HCT116 (cell line): ENCODE results near the gene PODN. TPM values are rescaled to one million over a fixed set of nuclear protein-coding genes. Genes with fewer than 3 reads are reported as not detected.
A peak's percentile ranks its signal among the peaks of the same experiment; 100 is the strongest.

Source experiments
- ATAC-seq: fragments of 200-7000 bp; cut with Tn5 transposase; 2 replicates; pipeline ENCODE4 v1.9.1; 2020; ENCODE audit warnings: mild to moderate bottlenecking, moderate library complexity
- BruUV-seq: library from RNA; stranded (reverse); fragments of 400-500 nt; replicated peaks from 2 replicates; lab custom pipeline; 2021; lab: Mats Ljungman, UMichigan
- CTCF ChIA-PET: fragments of 300-600 bp; sonication (Branson Sonifier 250); formaldehyde crosslinking; loops from one replicate; lab custom pipeline; 2021; ENCODE audit warnings: antibody characterized with exemption; lab: Charles Lee
- POLR2A ChIA-PET: fragments of 300-600, 350-600 bp; sonication (Branson Sonifier 250); formaldehyde crosslinking; loops from one replicate; lab custom pipeline; 2021; ENCODE audit warnings: antibody characterized with exemption; lab: Charles Lee
- RAD21 ChIA-PET, 2 experiments: fragments of 300-600 bp; sonication (Branson Sonifier 250); formaldehyde crosslinking; loops; one replicate each; lab custom pipeline; 2023; ENCODE audit warnings: low total read pairs in 2 of 2; ENCODE audit not compliant: uncharacterized antibody in 2 of 2, unreplicated experiment in 2 of 2, low non-redundant PET in 1 of 2; lab: Charles Lee
- DNase-seq: peaks from one replicate; pipeline ENCODE4 v3.0.0-alpha.2; 2010; ENCODE audit warnings: low read depth, low spot score
- H2AFZ ChIP-seq: fragments of 200-600 bp; shearing (Covaris generic), sonication (generic); 2 replicates; pipeline ENCODE4 v1.6.1; 2017; ENCODE audit warnings: low read depth, mixed run types, mixed read lengths, antibody characterized with exemption, low read length; ENCODE audit not compliant: poor library complexity, severe bottlenecking
- H3K27ac ChIP-seq: 2 replicates; pipeline ENCODE4 v1.5.1; 2012; ENCODE audit warnings: low read depth, low read length
- H3K27me3 ChIP-seq: fragments of 200-600 bp; sonication (generic); 2 replicates; pipeline ENCODE4 v1.6.1; 2016; ENCODE audit warnings: mixed run types, low read length, mixed read lengths; ENCODE audit not compliant: insufficient read depth
- H3K36me3 ChIP-seq, 2 experiments: fragments of 200-500 bp in 1 of 2; fragments of 200-600 bp in 1 of 2; sonication (Bioruptor generic) in 1 of 2; sonication (generic) in 1 of 2; 2 replicates each; pipeline versions ENCODE4 v1.5.1 to v1.6.1; 2014 to 2016; ENCODE audit warnings: low read length in 2 of 2, inconsistent platforms in 1 of 2, mixed read lengths in 1 of 2, mixed run types in 1 of 2; ENCODE audit not compliant: insufficient read depth in 2 of 2, control insufficient read depth in 1 of 2
- H3K4me1 ChIP-seq, 2 experiments: fragments of 200-600 bp in 1 of 2; sonication (generic) in 1 of 2; 2 replicates each; pipeline versions ENCODE4 v1.5.1 to v1.6.1; 2012 to 2017; ENCODE audit warnings: low read length in 2 of 2, inconsistent platforms in 1 of 2, mild to moderate bottlenecking in 1 of 2, mixed read lengths in 1 of 2, mixed run types in 1 of 2, moderate library complexity in 1 of 2; ENCODE audit not compliant: insufficient read depth in 2 of 2, control insufficient read depth in 1 of 2
- H3K4me2 ChIP-seq: fragments of 200-600 bp; sonication (generic); 2 replicates; pipeline ENCODE4 v1.6.1; 2017; ENCODE audit warnings: mixed run types, low read length, mixed read lengths
- H3K4me3 ChIP-seq, 2 experiments: fragments of 200-600 bp in 1 of 2; sonication (generic) in 1 of 2; replicated peaks in 1 of 2; 2 replicates each; pipeline ENCODE4 v1.5.1; 2011 to 2016; ENCODE audit warnings: low read length in 2 of 2, control low read depth in 1 of 2, low read depth in 1 of 2, mild to moderate bottlenecking in 1 of 2, mixed read lengths in 1 of 2, mixed run types in 1 of 2
- H3K79me2 ChIP-seq: fragments of 200-600 bp; sonication (generic); 2 replicates; pipeline ENCODE4 v1.6.1; 2017; ENCODE audit warnings: mild to moderate bottlenecking, mixed run types, low read length, moderate library complexity, mixed read lengths; ENCODE audit not compliant: insufficient read depth
- H3K9ac ChIP-seq: fragments of 200-600 bp; sonication (generic); 2 replicates; pipeline ENCODE4 v1.6.1; 2016; ENCODE audit warnings: low read length, mixed read lengths
- H3K9me2 ChIP-seq: fragments of 200-600 bp; sonication (generic), shearing (Covaris generic); 2 replicates; pipeline ENCODE4 v1.6.1; 2017; ENCODE audit warnings: mixed run types, mild to moderate bottlenecking, moderate library complexity; ENCODE audit not compliant: insufficient read depth
- H3K9me3 ChIP-seq, 2 experiments: fragments of 200-500 bp in 1 of 2; fragments of 200-600 bp in 1 of 2; sonication (Bioruptor generic) in 1 of 2; sonication (generic) in 1 of 2; 2 replicates each; pipeline ENCODE4 v1.6.1; 2014 to 2017; ENCODE audit warnings: low read length in 2 of 2, mixed read lengths in 2 of 2, inconsistent platforms in 1 of 2, low read depth in 1 of 2, mild to moderate bottlenecking in 1 of 2, mixed run types in 1 of 2, moderate library complexity in 1 of 2; ENCODE audit not compliant: control insufficient read depth in 1 of 2, insufficient read depth in 1 of 2
- H4K20me1 ChIP-seq: fragments of 200-600 bp; sonication (generic), shearing (Covaris generic); 2 replicates; pipeline ENCODE4 v1.6.1; 2017; ENCODE audit warnings: mixed run types, mild to moderate bottlenecking, moderate library complexity; ENCODE audit not compliant: insufficient read depth
- CBX3 ChIP-seq: IDR thresholded peaks from 2 replicates; pipeline ENCODE4 v1.6.1; 2012; ENCODE audit warnings: low read depth
- CTCF ChIP-seq, 3 experiments: fragments of 200-600 bp in 1 of 3; sonication (generic) in 1 of 3; IDR thresholded peaks in 2 of 3; conservative IDR thresholded peaks in 1 of 3; 2 replicates each; pipeline ENCODE4 v1.5.1; 2012 to 2017; ENCODE audit warnings: low read depth in 2 of 3, low read length in 2 of 3, antibody characterized with exemption in 1 of 3, borderline replicate concordance in 1 of 3, control low read depth in 1 of 3, mild to moderate bottlenecking in 1 of 3, mixed read lengths in 1 of 3, mixed run types in 1 of 3, moderate library complexity in 1 of 3; ENCODE audit not compliant: insufficient read depth in 1 of 3
- RAD21 ChIP-seq: IDR thresholded peaks from 2 replicates; pipeline ENCODE4 v1.6.1; 2012; ENCODE audit warnings: low read depth, mild to moderate bottlenecking
- YY1 ChIP-seq: IDR thresholded peaks from 2 replicates; pipeline ENCODE4 v1.6.1; 2011; ENCODE audit warnings: low read length, low read depth, moderate library complexity, mild to moderate bottlenecking; ENCODE audit not compliant: insufficient replicate concordance; ENCODE audit errors: extremely low read depth
- ZBTB33 ChIP-seq: IDR thresholded peaks from 2 replicates; pipeline ENCODE4 v1.6.1; 2011; ENCODE audit warnings: mild to moderate bottlenecking, low read length, moderate library complexity; ENCODE audit not compliant: insufficient replicate concordance; ENCODE audit errors: extremely low read depth
- intact Hi-C: fragments of 100-400 bp; cut with micrococcal nuclease; formaldehyde crosslinking; loops from 2 replicates; pipeline ENCODE4 v1.10.0; 2022
- total RNA-seq: library from RNA; stranded (reverse); gene quantifications from one replicate; pipeline ENCODE4 v1.2.1, GENCODE V29; 2021; ENCODE audit not compliant: unreplicated experiment

The PODN gene
- total RNA-seq, 1 experiment from 2014 or later = 0.22 TPM

GRCh38 chr1:53022179-53022578 is 39.8 kb upstream of the PODN start:
- DNase-seq (no peak), ATAC-seq (no peak)
- Histone ChIP-seq H3K4me3 (no peak overlapping the region), H3K79me2 (no peaks in the 10 kb centered on the region; the same call in 1 of the 2 replicates), H3K27me3 (no peaks in the 10 kb centered on the region), H3K9ac (no peak overlapping the region), H3K4me2 (no peak overlapping the region), H3K27ac (no peak overlapping the region), H3K36me3 (no peaks in the 10 kb centered on the region), H2AFZ (no peak overlapping the region), H3K4me1 (no peaks in the 10 kb centered on the region), H3K9me2 (no peaks in the 10 kb centered on the region), H3K9me3 (no peaks in the 10 kb centered on the region), H4K20me1 (no peaks in the 10 kb centered on the region)
- no TSS peak for BruUV-seq
- CTCF ChIA-PET = no interaction called here
- RAD21 ChIA-PET = no interaction called here
- intact Hi-C loops = no loop called here
- POLR2A ChIA-PET = no interaction called here
- no peak for TF ChIP-seq ZBTB33
- TF ChIP-seq YY1 = no peak
- no peak for TF ChIP-seq RAD21
- peak in 2 of 3 experiments; percentile 13 to 34; a peak in 2 of 6 replicates for TF ChIP-seq CTCF (IDR thresholded peaks at IDR 0.05 in 2 of 3, conservative IDR thresholded peaks at IDR 0.05 in 1 of 3; ENCODE audit: borderline replicate concordance in 1 of 3, insufficient read depth in 1 of 3, low read depth in 2 of 3, low read length in 2 of 3)
- no peak for TF ChIP-seq CBX3
